GM18861 (cell line): ENCODE results near the gene SLC25A21.
"Not testable (repeated sequence)": the region's sequence is repeated elsewhere in the genome, so short reads cannot be mapped to it uniquely, and the experiment has no call there.

Experiments used
- ATAC-seq: cut with Tn5 transposase; IDR thresholded peaks from one replicate; pipeline ENCODE4 v1.9.1; 2021; ENCODE audit not compliant: unreplicated experiment

The SLC25A21 gene

GRCh38 chr14:37093364-37093763 is 79.0 kb downstream of the SLC25A21 start:
- ATAC-seq = no peak

GRCh38 chr14:37091651-37092050 is 80.8 kb downstream of the SLC25A21 start:
- ATAC-seq = no peak

- ATAC-seq = no peak
Observed at GRCh38 chr14:37090026-37090425, 82.4 kb downstream of the SLC25A21 start.

- no peak for ATAC-seq
Observed at GRCh38 chr14:37089410-37089809, 83.0 kb downstream of the SLC25A21 start.

- ATAC-seq = no peak
Observed at GRCh38 chr14:37088356-37089215, 83.8 kb downstream of the SLC25A21 start.

- no peak for ATAC-seq
Observed at GRCh38 chr14:37087520-37087919, 84.9 kb downstream of the SLC25A21 start.

- ATAC-seq = no peak
Observed at GRCh38 chr14:37083599-37083998, 88.8 kb downstream of the SLC25A21 start.

- no peak for ATAC-seq
Observed at GRCh38 chr14:37082449-37082848, 90.0 kb downstream of the SLC25A21 start.

- no peak for ATAC-seq
Observed at GRCh38 chr14:37081856-37082255, 90.5 kb downstream of the SLC25A21 start.

- ATAC-seq = no peak
Observed at GRCh38 chr14:37081218-37081617, 91.2 kb downstream of the SLC25A21 start.

- ATAC-seq = no peak
Observed at GRCh38 chr14:37078131-37078530, 94.3 kb downstream of the SLC25A21 start.

GRCh38 chr14:37074320-37074719 is 98.1 kb downstream of the SLC25A21 start:
- not testable (repeated sequence) for ATAC-seq

GRCh38 chr14:37063467-37064240 is 108.8 kb downstream of the SLC25A21 start:
- ATAC-seq = no peak

- no peak for ATAC-seq
Observed at GRCh38 chr14:37062191-37062803, 110.1 kb downstream of the SLC25A21 start.

GRCh38 chr14:37061697-37062096 is 110.7 kb downstream of the SLC25A21 start:
- no peak for ATAC-seq

GRCh38 chr14:37060496-37061260 is 111.7 kb downstream of the SLC25A21 start:
- no peak for ATAC-seq

- no peak for ATAC-seq
Observed at GRCh38 chr14:37057776-37058175, 114.6 kb downstream of the SLC25A21 start.

GRCh38 chr14:37056473-37056872 is 115.9 kb downstream of the SLC25A21 start:
- ATAC-seq = no peak

- no peak for ATAC-seq
Observed at GRCh38 chr14:37054869-37055268, 117.5 kb downstream of the SLC25A21 start.

- ATAC-seq = no peak
Observed at GRCh38 chr14:37054144-37054543, 118.3 kb downstream of the SLC25A21 start.

GRCh38 chr14:37051680-37052079 is 120.7 kb downstream of the SLC25A21 start:
- ATAC-seq = no peak
